Panc1 (cell line): ENCODE measurements around the gene MTA3.

Experiments used
- CTCF ChIP-seq: fragments of 450-650 bp; IDR thresholded peaks from 2 replicates; pipeline ENCODE4 v1.5.1; 2017; ENCODE audit warnings: mild to moderate bottlenecking
- POLR2AphosphoS5 ChIP-seq: IDR thresholded peaks from 2 replicates; pipeline ENCODE4 v1.6.1; 2012; ENCODE audit warnings: mild to moderate bottlenecking, low read depth, low read length, moderate library complexity
- SIN3A ChIP-seq: IDR thresholded peaks from 2 replicates; pipeline ENCODE4 v1.6.1; 2012; ENCODE audit warnings: low read depth, mild to moderate bottlenecking, low read length, moderate library complexity, borderline replicate concordance; ENCODE audit not compliant: insufficient read depth

- no peak for TF ChIP-seq CTCF
- TF ChIP-seq POLR2AphosphoS5: no peak
- TF ChIP-seq SIN3A: no peak
Measured at GRCh38 chr2:42756966-42757513, 188.6 kb downstream of the MTA3 start.
